GM21825 (cell line): ENCODE results near the gene CEP68.
A peak's percentile ranks its signal among the peaks of the same experiment; 100 is the strongest.

Experiments
- ATAC-seq: cut with Tn5 transposase; IDR thresholded peaks from one replicate; pipeline ENCODE4 v1.9.1; 2021; ENCODE audit warnings: mild to moderate bottlenecking, moderate library complexity; ENCODE audit not compliant: unreplicated experiment

The CEP68 gene

DNA sequence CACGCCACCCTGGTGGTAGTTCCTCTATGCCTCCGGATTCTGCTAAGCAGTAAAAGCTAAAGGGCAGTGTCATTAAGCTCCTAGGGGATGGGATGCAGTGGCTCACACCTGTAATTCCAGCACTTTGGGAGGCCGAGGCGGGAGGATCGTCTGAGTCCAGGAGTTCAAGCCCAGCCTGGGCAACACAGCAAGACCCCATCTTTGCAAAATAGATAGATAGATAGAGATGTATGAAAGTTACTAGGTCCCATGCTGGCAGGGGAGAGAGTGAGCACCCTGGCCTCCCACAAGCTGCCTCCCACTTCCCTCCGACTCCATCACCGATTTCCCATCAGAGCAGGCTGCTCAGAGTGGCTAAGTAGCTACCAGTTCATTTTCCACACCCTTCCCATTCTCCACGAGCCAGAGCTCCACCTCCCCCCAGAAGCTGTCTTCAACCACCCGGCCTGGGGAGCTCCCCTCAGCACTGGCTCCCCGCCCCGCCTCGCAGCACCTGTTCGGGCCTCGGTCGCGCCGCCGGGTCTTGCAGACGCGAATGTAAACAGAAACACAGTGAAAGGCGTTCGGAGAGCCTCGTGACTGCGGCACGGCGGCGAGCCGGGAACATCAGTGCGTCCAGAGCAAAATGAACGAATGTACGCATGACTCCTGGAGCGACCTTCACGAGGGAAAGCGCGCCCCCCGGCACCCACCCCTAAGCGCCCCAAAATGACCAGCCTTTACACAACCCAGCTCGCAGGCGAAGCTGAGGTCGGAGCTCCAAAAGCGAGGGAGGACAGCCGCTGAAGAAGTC lies 598 bp upstream of the CEP68 start:
- ATAC-seq: peak; percentile 32

DNA sequence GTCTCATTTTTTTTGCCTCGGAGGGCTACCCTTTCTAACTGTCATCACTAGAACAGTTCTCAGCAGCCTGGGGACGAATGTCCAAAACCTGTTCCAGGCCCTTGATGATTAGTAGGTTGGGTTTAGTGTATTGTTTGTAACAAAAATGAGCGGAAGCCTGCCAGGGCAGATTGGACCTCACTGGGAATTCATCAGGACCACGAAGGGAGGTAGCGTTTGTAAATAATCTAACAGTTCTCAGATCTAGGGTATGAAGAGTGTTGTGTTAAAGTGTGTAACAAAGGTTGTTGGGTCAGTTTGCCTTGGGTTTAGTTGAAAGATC lies 799 bp downstream of the CEP68 start:
- no peak for ATAC-seq

DNA sequence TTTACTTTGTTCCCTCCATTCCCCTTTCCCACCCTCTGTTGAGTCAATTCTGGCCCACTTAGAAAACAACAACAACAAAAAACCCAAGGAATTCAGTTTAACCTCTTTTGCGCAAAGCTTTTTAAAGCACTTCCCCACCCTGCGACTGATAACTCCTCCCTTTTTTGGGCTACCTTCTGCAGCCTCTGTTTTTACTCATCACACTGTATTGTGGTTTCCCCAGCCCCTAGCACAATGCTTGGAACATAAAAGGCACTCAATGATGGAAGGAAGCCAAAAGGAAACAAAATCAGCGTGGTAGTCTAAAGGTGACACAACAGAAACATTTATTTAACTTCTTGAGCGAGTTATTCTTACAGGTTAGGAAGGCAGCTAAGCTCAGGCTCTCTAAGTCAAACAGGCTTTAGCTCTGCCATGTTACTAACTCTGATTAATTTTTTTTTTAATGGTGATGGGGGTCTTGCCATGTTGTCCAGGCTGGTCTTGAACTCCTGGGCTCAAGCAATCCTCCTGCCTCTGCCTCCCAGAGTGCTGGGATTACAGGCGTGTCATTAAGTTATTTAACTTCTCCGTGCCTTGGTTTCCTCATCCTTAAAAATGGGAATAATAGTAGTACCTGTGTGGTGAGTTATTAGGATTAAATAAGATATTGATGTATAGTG lies 1.3 kb downstream of the CEP68 start:
- ATAC-seq: peak; percentile 21

DNA sequence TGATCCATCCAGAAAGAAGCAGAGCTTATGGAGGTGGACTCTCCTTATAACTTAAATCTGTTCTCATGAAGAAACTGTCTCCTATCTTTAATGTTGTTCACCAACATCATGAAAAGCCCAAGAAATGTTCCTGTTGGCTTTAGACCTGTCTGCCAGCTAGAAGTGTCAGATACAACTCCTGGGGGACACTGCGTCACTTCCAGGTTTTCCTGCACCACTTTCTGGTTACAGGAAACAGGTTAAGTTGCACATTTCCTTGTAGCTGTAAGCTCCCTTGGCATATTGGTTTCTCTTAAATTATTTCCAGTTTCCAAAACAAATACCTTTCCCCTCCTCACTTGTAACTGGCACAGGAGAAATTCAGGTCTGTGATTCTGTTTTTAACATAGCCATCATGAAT lies 2.9 kb downstream of the CEP68 start:
- ATAC-seq: no peak

DNA sequence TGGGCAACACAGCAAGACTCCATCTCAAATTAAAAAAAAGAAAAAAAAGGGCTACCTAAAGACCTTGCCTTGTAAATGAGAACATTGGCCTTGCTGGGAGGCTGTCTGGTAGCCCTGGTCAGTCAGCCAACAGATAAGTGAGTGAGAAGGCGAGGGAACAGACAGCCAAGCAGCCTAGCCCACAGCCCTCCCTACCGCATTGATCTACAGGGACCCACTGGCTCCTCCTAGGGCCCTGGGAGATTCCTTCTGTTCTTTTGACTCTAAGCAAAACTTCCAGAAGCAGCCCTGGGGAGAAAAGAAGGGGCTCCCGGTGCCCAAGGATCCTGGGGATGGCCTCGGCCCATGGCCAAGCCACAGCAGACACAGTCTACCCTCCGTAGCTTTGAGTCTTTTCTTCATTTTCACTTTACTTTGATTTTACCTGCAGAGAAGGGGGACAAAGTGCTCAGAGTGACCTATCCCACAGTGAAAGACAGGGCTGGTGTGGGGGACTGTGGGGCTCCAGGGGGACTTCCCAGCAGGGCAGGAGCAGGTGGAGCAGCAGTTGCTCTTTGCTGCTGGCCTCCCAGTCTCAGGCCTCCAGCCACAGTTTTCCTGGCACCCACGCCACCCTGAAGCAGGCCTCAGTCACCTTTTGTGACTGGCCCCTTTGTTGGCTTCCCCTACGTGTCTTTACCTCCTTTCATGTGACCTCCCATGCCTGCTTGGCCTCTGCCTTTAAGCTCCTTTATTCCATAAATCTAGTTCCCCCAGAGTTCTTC lies 5.1 kb downstream of the CEP68 start:
- no peak for ATAC-seq

DNA sequence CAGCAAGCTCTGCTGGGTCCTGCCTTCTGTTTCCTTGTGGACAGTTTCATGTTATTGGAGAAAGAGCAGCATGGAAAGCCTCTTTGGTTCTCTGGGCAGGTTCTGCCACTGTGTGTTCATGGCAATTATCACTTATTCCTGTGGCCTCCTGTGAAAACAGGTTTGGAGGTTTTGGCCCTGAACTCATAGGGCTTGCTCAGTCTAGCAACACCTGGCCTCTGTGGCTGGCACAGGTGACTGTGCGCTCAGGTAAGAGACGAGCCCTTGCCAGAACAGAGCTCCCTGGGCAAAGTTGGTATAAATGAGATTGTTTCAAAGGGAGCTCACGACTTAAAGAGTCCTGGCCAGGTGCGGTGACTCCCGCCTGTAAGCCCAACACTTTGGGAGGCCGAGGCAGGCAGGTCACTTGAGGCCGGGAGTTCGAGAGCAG lies 5.7 kb downstream of the CEP68 start:
- ATAC-seq: no peak

DNA sequence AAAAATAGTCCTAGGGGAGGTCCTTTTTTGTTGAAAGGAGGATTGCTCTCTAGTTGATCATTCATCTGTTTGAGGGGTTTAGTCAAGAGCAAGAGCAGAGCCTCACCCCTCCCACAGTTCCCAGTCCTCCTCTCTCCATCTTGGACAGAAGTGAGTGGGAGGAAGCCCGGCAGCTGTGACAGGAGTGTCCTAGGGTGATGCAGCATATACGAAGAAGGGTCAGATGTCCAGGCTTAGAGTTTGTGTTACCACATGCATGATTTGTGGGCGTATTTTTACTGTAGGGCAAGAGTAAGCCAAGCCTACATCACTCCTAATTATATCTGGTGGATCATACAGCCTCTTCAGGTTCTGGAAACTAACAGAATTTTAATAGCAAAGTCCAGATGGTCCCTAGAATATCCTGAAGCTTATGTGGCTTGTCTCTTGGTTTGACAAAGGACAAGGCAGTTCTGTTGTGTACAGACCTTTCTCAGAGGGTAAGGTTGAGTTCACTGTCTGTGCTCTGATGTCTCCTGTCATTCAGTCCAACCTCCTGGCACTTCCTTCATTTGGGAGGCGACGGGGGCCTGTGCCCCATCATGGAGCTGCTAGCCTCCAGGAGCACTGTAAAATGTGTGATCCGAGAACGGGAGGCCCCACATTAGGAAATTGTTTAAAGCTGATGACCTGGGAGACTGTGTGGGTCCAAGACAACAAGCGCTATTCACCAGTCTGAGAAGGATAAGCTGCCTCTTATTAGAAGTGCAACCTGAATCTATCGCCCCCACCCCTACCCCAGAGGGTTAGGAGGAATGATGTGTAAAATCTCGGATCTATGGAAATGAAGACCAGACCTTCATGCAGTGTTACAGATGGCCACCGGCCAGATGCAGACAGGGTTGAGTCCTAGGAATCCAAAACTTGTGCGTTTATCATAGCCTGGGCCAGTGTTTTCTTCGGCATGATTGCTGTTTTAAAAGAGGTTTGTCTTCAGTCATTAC lies 6.9 kb downstream of the CEP68 start:
- no peak for ATAC-seq

DNA sequence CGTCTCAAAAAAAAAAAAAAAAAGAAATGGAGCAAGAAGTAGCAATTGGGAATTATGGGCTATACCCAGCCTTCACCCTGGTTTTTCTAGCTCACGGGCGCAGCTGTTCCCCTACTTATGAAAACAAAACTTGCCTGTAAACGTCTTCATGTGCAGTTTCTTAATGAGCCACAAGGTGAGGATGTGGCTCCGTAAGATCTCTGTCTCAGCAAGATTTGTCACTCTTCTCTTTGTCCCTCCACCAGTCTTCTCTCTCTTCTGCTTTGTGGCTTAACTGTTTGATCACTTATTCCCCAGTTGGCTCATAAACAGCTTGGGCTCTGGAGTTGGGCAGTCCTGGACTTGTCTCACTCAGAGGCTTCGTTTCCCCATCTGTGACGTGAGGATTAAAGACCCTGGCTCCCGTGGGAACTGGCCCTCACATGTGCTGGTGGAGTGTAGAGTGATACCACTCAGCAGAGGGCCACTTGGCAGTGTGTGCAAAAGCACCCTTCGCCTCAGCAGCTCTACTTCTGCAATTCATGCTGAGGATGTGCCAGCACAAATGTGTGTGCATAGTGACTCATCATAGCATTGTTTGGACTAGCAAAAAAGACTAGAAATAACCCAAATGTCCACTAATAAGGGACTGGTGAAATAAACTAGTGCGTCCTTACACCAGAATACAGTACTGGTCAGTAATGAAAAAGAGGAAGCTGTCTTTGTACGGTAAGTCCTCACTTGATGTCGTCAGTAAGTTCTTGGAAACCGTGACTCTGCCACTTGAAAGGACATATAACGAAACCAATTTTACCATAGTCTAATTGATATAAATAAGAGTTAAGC lies 8.7 kb downstream of the CEP68 start:
- peak; percentile 67 for ATAC-seq

DNA sequence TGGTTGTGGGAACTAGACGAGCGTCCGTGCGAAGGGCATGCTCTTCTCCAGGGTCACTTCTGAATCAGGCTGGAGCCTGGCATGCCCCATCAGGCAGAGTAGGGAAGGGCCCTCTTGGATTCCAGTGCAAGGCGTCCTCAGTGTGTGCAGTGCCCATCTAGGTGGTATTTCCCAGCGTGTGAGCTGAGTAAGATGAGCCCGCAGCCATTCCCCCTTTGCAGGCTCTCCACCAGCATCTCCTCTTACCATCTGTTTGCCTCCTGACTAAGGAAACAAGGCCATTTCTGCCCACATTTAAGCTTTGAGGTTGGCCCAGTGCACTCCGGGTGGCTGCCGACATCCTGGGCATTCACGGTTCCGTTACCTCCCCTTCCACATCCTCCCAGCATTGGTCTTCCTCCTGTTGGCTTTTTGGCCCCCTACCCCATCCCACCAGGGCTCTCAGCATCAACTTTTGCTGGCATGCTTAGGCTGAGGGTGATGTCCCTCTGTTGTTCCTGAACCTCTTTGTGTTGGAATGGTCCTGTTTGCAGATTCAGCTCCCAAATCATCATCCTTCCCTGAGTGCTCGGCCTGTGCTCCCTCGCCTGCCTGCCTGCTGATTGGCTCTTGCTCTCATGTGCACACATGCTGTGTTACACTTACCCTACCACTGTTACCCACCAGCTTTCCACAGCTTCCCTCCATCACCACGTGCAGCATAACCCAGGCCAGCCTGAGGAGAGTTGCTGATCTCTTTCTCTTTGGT lies 11.8 kb downstream of the CEP68 start:
- no peak for ATAC-seq

DNA sequence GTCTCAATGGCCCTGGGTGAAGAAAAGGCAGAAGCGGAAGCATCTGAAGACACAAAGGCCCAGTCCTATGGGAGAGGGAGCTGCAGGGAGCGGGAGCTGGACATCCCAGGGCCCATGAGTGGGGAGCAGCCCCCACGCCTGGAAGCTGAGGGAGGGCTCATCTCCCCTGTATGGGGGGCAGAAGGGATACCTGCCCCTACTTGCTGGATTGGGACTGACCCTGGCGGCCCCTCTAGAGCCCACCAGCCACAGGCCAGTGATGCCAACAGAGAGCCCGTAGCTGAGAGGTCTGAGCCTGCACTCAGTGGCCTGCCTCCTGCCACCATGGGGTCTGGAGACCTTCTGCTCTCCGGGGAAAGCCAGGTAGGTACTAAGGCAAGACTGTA lies 13.2 kb downstream of the CEP68 start:
- no peak for ATAC-seq

DNA sequence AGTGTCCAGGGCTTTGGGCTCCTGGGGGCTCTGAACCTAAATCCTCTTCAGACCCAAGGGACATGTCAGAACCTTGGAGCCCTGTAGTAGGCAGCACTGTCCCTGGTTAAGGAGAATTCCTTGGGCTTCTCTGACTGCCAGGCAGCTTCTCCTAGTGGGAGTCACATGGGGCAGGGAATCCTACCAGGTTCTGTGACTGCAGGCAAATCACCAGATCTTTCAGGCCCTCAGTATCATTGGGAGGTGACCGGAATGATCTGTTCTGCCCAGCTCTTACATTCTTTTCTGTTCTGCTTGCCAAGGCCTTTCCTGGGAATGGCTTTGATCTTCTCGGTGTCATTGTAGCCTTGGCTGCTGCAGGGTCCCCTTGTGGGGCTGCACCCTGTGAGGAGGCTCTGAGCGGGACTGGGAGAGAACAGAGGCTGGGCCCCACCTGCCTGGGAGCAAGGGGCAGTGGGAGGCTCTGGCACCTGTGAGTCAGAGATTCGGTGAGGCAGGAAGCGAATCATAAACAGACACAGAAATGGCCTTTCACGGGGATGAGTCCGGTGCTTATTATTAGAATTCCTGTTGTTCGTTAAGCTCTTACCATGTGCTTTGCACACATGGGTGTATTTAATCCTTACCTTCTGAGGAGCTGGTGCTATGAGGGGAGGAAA lies 14.1 kb downstream of the CEP68 start:
- no peak for ATAC-seq

DNA sequence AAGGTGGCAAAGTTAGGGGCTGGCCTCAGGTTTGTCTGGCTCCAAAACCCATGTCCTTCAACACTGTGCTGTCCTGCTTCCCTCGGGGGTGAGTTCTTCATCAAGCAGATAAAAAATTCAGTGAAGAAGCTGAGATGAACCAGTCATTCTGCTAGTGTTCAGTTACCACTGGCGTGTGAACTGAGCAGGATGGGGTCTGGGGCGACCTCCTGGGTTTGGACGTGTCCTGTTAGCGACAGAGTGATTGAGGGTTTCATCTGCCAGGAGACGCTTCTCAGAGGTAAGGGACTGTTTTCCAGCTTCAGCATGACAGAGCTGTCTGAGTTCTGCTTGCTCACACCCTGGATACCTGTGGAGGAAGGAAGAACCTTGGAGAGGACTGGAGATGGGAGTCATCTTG lies 14.6 kb downstream of the CEP68 start:
- ATAC-seq: no peak

DNA sequence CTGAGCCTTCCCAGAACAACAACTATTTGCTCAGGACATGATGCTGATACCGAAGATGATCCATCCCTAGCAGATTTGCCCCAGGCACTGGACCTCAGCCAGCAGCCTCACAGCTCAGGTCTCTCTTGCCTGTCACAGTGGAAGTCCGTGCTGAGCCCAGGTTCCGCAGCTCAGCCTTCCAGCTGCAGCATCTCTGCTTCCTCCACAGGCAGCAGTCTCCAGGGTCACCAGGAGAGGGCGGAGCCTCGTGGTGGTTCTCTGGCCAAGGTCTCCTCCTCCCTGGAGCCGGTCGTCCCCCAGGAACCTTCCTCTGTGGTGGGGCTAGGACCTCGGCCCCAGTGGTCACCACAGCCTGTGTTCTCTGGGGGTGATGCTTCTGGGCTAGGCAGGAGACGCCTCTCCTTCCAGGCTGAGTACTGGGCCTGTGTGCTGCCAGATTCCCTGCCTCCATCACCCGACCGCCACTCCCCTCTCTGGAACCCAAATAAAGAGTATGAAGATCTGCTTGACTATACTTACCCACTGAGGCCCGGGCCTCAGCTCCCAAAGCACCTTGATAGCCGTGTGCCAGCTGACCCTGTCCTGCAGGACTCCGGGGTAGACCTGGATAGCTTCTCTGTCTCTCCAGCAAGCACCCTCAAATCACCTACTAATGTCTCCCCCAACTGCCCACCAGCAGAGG lies 15.4 kb downstream of the CEP68 start:
- ATAC-seq: no peak

DNA sequence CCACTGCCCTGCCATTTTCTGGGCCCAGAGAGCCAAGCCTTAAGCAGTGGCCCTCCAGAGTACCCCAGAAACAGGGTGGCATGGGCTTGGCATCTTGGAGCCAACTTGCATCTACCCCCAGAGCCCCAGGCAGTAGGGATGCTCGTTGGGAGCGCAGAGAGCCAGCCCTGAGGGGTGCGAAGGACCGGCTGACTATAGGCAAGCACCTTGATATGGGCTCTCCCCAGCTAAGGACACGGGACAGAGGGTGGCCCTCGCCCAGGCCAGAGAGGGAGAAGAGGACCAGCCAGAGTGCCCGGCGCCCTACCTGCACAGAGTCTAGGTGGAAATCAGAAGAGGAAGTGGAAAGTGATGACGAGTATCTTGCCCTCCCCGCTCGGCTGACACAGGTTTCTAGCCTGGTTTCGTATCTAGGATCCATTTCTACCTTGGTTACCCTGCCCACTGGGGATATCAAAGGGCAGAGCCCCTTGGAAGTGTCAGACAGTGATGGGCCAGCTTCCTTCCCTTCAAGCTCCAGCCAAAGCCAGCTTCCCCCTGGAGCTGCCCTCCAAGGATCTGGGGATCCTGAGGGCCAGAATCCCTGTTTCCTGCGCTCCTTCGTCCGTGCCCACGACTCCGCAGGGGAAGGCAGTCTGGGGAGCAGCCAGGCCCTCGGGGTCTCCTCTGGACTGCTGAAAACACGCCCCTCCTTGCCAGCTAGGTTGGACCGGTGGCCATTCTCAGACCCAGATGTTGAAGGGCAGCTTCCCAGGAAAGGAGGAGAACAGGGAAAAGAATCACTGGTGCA lies 16.2 kb downstream of the CEP68 start:
- peak; percentile 62 for ATAC-seq

DNA sequence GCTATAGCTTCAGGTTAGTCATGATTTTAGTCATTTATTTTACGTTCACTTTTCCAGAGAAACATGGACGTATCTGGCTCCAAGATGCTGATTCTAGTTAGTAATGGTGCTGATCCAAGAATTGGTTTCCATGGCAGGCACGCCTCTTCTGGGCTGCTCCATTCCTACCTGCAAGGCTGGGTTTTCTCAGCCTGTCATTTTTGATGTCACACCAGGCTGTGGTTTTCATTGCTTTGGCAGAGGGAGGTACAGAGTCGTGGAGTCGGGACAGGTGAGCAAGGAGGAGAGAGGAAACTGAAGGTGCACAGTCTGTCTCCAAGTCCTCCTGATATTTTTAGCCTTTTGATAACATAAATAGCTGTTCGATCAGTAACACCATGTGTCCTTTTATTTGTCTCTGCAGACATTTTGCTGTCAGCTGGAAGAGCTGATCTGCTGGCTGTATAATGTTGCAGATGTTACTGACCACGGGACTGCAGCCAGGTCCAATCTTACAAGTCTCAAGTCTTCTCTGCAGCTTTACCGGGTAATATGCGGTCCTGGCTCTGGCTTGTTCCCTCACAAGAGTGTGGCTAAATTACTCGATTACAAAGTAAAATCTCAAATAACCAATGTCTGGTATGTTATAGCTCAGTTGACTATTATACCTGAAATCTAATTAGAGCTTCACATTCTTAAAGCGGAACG lies 17.8 kb downstream of the CEP68 start:
- no peak for ATAC-seq

DNA sequence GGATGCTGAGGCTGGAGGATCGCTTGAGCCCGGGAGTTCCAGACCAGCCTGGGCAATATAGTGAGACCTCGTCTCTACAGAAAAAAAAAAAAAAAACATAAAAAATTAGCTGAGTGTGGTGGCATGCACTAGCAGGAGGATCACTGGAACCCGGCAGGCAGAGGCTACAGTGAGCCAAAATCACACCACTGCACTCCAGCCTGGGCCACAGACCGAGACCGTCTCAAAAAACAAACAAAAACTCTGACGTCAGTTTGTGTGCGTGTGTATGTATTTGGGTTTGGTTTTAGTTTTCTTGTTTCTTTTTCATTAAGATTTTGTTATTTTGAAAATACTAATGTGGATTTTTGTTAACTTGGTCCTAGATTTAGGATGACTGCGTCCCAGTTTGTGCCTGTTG lies 19.0 kb downstream of the CEP68 start:
- ATAC-seq: no peak
